GM21576 (cell line): ENCODE results near the gene FRMD6.
"Not testable (repeated sequence)": the region's sequence is repeated elsewhere in the genome, so short reads cannot be mapped to it uniquely, and the experiment has no call there.

ENCODE experiments used
- ATAC-seq: cut with Tn5 transposase; IDR thresholded peaks from one replicate; pipeline ENCODE4 v1.9.1; 2021; ENCODE audit warnings: mild to moderate bottlenecking, moderate library complexity; ENCODE audit not compliant: unreplicated experiment

Gene FRMD6

GRCh38 chr14:51766586-51766985 is 114.9 kb downstream of the FRMD6 start:
- ATAC-seq, result not testable (repeated sequence)

GRCh38 chr14:51769261-51769660 is 117.6 kb downstream of the FRMD6 start:
- ATAC-seq, result not testable (repeated sequence)

GRCh38 chr14:51774209-51774608 is 122.5 kb downstream of the FRMD6 start:
- ATAC-seq, result no peak

- ATAC-seq, result peak; percentile 50
These were observed 124.6 kb downstream of the FRMD6 start for GRCh38 chr14:51776102-51776894.

- ATAC-seq, result peak; percentile 52
These were observed 128.4 kb downstream of the FRMD6 start for GRCh38 chr14:51780006-51780692.
